GM12878 (cell line): ENCODE data around the gene ATP12A. TPM values are rescaled to one million over a fixed set of nuclear protein-coding genes. Genes with fewer than 3 reads are reported as not detected.

Source experiments
- ATAC-seq: fragments of 200-7000 bp; cut with Tn5 transposase; 3 replicates; pipeline ENCODE4 v1.9.1; 2020; ENCODE audit warnings: mild to moderate bottlenecking, moderate library complexity
- BruUV-seq: library from RNA; stranded (reverse); fragments of 400-500 nt; replicated peaks from 2 replicates; lab custom pipeline; 2021; lab: Mats Ljungman, UMichigan
- CTCF ChIA-PET: fragments of 300-600 bp; sonication (Branson Sonifier 250); formaldehyde crosslinking; extraction: SDS; loops from one replicate; lab custom pipeline; 2021; ENCODE audit warnings: inconsistent platforms; lab: Yijun Ruan, JAX
- POLR2A ChIA-PET: fragments of 350-600 bp; formaldehyde crosslinking; extraction: SDS; loops from one replicate; lab custom pipeline; 2021; ENCODE audit warnings: inconsistent platforms; lab: Charles Lee
- RAD21 ChIA-PET: fragments of 300-600 bp; sonication (Branson Sonifier 250); formaldehyde crosslinking; loops from one replicate; lab custom pipeline; 2023; ENCODE audit warnings: antibody characterized with exemption; ENCODE audit not compliant: unreplicated experiment; lab: Charles Lee
- SMC1A ChIA-PET: fragments of 300-600 bp; sonication (Branson Sonifier 250); formaldehyde crosslinking; loops from one replicate; lab custom pipeline; 2023; ENCODE audit not compliant: unreplicated experiment, uncharacterized antibody; lab: Charles Lee
- DNase-seq: peaks from one replicate; pipeline ENCODE4 v3.0.0-alpha.2; 2011; ENCODE audit warnings: low read depth, low spot score
- FAIRE-seq: peaks from 3 replicates; lab custom pipeline; 2011; peaks lifted over from hg19 to GRCh38; lab: Jason Lieb, UNC
- H2AFZ ChIP-seq: 2 replicates; pipeline ENCODE4 v1.6.0; 2011; ENCODE audit warnings: low read depth, low read length, control low read depth; ENCODE audit not compliant: control insufficient read depth
- H3K27ac ChIP-seq: 2 replicates; pipeline ENCODE4 v1.5.1; 2011; ENCODE audit warnings: control low read depth; ENCODE audit not compliant: control insufficient read depth, insufficient read depth
- H3K27me3 ChIP-seq, 2 experiments: replicated peaks in 1 of 2; 2 replicates each; pipeline versions ENCODE4 v1.6.0 to v1.6.1; 2011; ENCODE audit warnings: low read length in 1 of 2; ENCODE audit not compliant: control insufficient read depth in 2 of 2, insufficient read depth in 2 of 2
- H3K36me3 ChIP-seq, 2 experiments: 2 replicates each; pipeline ENCODE4 v1.5.1; 2011; ENCODE audit warnings: low read length in 1 of 2; ENCODE audit not compliant: control insufficient read depth in 2 of 2, insufficient read depth in 2 of 2
- H3K4me1 ChIP-seq: 2 replicates; pipeline ENCODE4 v1.6.1; 2011; ENCODE audit warnings: mild to moderate bottlenecking, low read length, moderate library complexity, mixed read lengths; ENCODE audit not compliant: control insufficient read depth, insufficient read depth
- H3K4me2 ChIP-seq: 2 replicates; pipeline ENCODE4 v1.6.0; 2011; ENCODE audit warnings: control low read depth; ENCODE audit not compliant: control insufficient read depth, insufficient read depth
- H3K4me3 ChIP-seq: fragments of 200-600 bp; sonication (generic); 2 replicates; pipeline ENCODE4 v1.5.1; 2016
- H3K79me2 ChIP-seq: 2 replicates; pipeline ENCODE4 v1.6.0; 2011; ENCODE audit warnings: low read length; ENCODE audit not compliant: control insufficient read depth, insufficient read depth
- H3K9ac ChIP-seq: 2 replicates; pipeline ENCODE4 v1.8.0; 2011; ENCODE audit warnings: low read length, control low read depth, mixed read lengths; ENCODE audit not compliant: control insufficient read depth, insufficient read depth
- H3K9me3 ChIP-seq: replicated peaks from 3 replicates; pipeline ENCODE4 v1.5.1; 2011; ENCODE audit warnings: mild to moderate bottlenecking, low read length; ENCODE audit not compliant: control insufficient read depth, insufficient read depth
- H4K20me1 ChIP-seq: 2 replicates; pipeline ENCODE4 v1.6.0; 2011; ENCODE audit not compliant: control insufficient read depth, insufficient read depth
- ATF7 ChIP-seq: fragments of 450-650 bp; IDR thresholded peaks from 2 replicates; pipeline ENCODE4 v1.6.1; 2016; ENCODE audit warnings: low read depth, mild to moderate bottlenecking
- CHD1 ChIP-seq: IDR thresholded peaks from 2 replicates; pipeline ENCODE4 v1.6.1; 2012; ENCODE audit warnings: low read depth, low read length, improper control_type of control experiment
- CREB1 ChIP-seq: IDR thresholded peaks from 2 replicates; pipeline ENCODE4 v1.6.1; 2012; ENCODE audit warnings: low read depth, mild to moderate bottlenecking, inconsistent platforms
- CUX1 ChIP-seq: IDR thresholded peaks from 2 replicates; pipeline ENCODE4 v1.6.1; 2012; ENCODE audit warnings: improper control_type of control experiment, low read depth, low read length; ENCODE audit not compliant: insufficient replicate concordance
- DPF2 ChIP-seq: fragments of 450-650 bp; IDR thresholded peaks from 2 replicates; pipeline ENCODE4 v1.6.1; 2017; ENCODE audit warnings: mild to moderate bottlenecking
- SMC3 ChIP-seq: IDR thresholded peaks from 2 replicates; pipeline ENCODE4 v1.6.1; 2011; ENCODE audit warnings: low read length, improper control_type of control experiment, borderline replicate concordance
- TCF3 ChIP-seq: IDR thresholded peaks from 2 replicates; pipeline ENCODE4 v1.6.1; 2012; ENCODE audit warnings: low read depth, mild to moderate bottlenecking, low read length, borderline replicate concordance; ENCODE audit not compliant: insufficient read depth
- WGBS: methylation state at CpG from one replicate; pipeline ENCODE4 v1.1.6; 2016; ENCODE audit warnings: low lambda C conversion rate; ENCODE audit not compliant: insufficient replicate concordance, insufficient coverage; ENCODE audit errors: missing lambda C conversion rate; 5-methylcytosine and 5-hydroxymethylcytosine counted together
- in situ Hi-C: fragments of 300-500 bp; cut with MboI; formaldehyde crosslinking; loops from 9 replicates; pipeline ENCODE4 v1.14.3; 2018; ENCODE audit warnings: mixed read lengths
- intact Hi-C: fragments of 100-400 bp; cut with micrococcal nuclease; formaldehyde crosslinking; loops from one replicate; pipeline ENCODE4 v1.14.2; 2022; ENCODE audit not compliant: unreplicated experiment
- polyA plus RNA-seq, 11 experiments: library from polyadenylated mRNA; depleted of rRNA in 4 of 11; unstranded in 6 of 11; stranded (reverse) in 5 of 11; fragments of >200 nt; fragmentation: Nextera tagmentation in 4 of 11; fragmentation: Illumina TruSeq in 1 of 11; extraction: Ambion mirVana in 4 of 11; extraction: Trizol in 1 of 11; gene quantifications; 1 replicate in 1 of 11; 2 replicates in 10 of 11; pipeline versions ENCODE4 v1.2.1 to v1.2.3, GENCODE V29; 2011 to 2016; ENCODE audit warnings: inconsistent platforms in 2 of 11, missing spikeins in 2 of 11, low read depth in 1 of 11
- total RNA-seq, 4 experiments: library from RNA; depleted of rRNA in 3 of 4; stranded (reverse); fragments of >200 nt in 3 of 4; fragmentation: Illumina TruSeq in 1 of 4; extraction: Trizol in 1 of 4; gene quantifications; 2 replicates each; pipeline versions ENCODE4 v1.2.1 to v1.2.3, GENCODE V29; 2013 to 2021
- TF ChIP-seq, protein P1 (sequence below): fragments of 450-650 bp; IDR thresholded peaks from 2 replicates; pipeline ENCODE4 v1.6.1; 2017; ENCODE audit warnings: mild to moderate bottlenecking, low read depth, inconsistent platforms; ENCODE audit not compliant: poor library complexity, severe bottlenecking

The ATP12A gene
- total and polyA plus RNA-seq, 10 of the 15 experiments (the other 5 are each of a cell fraction or from before 2014, with no cell fraction given): 0.02 to 0.08 (median 0.04) TPM; not detected in 6

GRCh38 chr13:24675806-24676570, 4.2 kb upstream of the ATP12A start:
- WGBS: 26% methylated on average over 16 of the region's 16 CpGs
- ChIA-PET RAD21 (no interaction called here), SMC1A (interaction anchor here (0.6 kb wide), 1 partner anchor 513 kb away, joined by 5 read pairs; no protein-coding TSS in a partner anchor), POLR2A (no interaction called here), CTCF (no interaction called here)
- TF ChIP-seq, protein P1, sequence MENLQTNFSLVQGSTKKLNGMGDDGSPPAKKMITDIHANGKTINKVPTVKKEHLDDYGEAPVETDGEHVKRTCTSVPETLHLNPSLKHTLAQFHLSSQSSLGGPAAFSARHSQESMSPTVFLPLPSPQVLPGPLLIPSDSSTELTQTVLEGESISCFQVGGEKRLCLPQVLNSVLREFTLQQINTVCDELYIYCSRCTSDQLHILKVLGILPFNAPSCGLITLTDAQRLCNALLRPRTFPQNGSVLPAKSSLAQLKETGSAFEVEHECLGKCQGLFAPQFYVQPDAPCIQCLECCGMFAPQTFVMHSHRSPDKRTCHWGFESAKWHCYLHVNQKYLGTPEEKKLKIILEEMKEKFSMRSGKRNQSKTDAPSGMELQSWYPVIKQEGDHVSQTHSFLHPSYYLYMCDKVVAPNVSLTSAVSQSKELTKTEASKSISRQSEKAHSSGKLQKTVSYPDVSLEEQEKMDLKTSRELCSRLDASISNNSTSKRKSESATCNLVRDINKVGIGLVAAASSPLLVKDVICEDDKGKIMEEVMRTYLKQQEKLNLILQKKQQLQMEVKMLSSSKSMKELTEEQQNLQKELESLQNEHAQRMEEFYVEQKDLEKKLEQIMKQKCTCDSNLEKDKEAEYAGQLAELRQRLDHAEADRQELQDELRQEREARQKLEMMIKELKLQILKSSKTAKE: no peak
- TF ChIP-seq CUX1 (no peak), TCF3 (no peak), DPF2 (no peak), SMC3 (no peak), CHD1 (no peak), ATF7 (no peak), CREB1 (no peak)
- no peaks in the 10 kb centered on the region for H3K4me1 ChIP-seq
- intact Hi-C loops (no loop called here), in situ Hi-C loops (no loop called here)
- DNase-seq (no peak), ATAC-seq (no peak), FAIRE-seq (no peak)
- no peak overlapping the region for H3K4me3 ChIP-seq
- H3K9ac ChIP-seq: no peak overlapping the region
- no peaks in the 10 kb centered on the region for H3K79me2 ChIP-seq
- H3K9me3 ChIP-seq: no peaks in the 10 kb centered on the region
- H3K27me3 ChIP-seq: peaks cover 3 to 4% of the 10 kb centered on the region in 2 experiments
- H2AFZ ChIP-seq: no peak overlapping the region
- no TSS peak for BruUV-seq
- H4K20me1 ChIP-seq: no peaks in the 10 kb centered on the region
- H3K36me3 ChIP-seq: no peaks in the 10 kb centered on the region
- H3K27ac ChIP-seq: no peak overlapping the region
- no peak overlapping the region for H3K4me2 ChIP-seq
